ENCODE data around the gene PORCN.
A peak's percentile ranks its signal among the peaks of the same experiment; 100 is the strongest.

The PORCN gene

GRCh38 chrX:48530736-48531135 lies 21.9 kb downstream of the PORCN start:
- no peak overlapping the region for H3K27ac ChIP-seq
- no peak for TF ChIP-seq CTCF (conservative IDR thresholded peaks at IDR 0.05)

DNA sequence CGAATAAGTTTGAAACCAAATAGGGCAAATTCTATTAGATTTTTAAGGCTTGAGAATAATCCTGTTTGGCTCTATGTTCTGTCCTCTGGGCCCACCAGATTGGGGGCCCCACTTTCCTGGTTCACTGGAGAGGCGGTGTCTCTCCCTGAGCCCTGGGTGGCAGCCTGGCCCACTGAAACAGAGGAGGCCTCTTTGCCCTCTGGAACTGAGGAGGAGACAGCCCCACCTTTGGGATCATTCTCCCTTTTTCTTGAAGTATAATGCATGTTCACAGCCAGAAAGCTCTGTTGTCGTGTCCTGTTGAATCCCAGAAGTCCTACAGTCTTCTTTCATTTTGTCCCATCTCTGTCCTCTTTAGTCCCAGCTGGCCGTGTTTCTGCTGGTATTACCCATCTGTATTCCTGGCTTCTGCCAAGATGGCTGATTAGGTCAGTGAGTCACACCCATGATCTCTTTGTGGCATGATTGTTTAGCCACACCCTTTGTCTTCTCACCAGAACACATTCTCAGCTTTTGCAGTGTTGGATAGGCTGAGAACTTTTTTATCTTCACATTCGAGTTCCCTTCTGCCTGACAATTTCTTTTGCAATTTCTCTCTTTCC lies 22.7 kb downstream of the PORCN start:
- H3K27ac ChIP-seq = no peak overlapping the region
- no peak for TF ChIP-seq CTCF (conservative IDR thresholded peaks at IDR 0.05)

DNA sequence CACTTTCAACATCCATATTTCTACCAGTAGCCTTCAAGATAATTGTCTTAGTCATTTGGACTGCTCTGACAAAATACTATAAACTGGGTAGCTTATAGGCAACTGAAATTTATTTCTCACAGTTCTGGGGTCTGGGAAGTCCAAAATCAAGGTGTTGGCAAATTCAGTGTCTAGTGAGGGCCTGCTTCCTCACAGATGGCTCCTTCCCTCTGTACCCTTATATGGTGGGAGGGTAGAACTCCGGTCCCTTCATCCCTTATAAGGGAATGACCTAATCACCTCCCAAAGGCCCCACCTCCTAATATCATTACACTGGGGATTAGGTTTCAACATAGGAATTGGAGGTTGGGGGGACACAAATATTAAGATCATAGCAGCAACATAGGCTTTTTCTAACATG lies 23.4 kb downstream of the PORCN start:
- no peak for TF ChIP-seq CTCF (conservative IDR thresholded peaks at IDR 0.05)
- no peak overlapping the region for H3K27ac ChIP-seq

GRCh38 chrX:48533165-48533564 lies 24.4 kb downstream of the PORCN start:
- TF ChIP-seq CTCF (conservative IDR thresholded peaks at IDR 0.05) = no peak
- no peak overlapping the region for H3K27ac ChIP-seq

DNA sequence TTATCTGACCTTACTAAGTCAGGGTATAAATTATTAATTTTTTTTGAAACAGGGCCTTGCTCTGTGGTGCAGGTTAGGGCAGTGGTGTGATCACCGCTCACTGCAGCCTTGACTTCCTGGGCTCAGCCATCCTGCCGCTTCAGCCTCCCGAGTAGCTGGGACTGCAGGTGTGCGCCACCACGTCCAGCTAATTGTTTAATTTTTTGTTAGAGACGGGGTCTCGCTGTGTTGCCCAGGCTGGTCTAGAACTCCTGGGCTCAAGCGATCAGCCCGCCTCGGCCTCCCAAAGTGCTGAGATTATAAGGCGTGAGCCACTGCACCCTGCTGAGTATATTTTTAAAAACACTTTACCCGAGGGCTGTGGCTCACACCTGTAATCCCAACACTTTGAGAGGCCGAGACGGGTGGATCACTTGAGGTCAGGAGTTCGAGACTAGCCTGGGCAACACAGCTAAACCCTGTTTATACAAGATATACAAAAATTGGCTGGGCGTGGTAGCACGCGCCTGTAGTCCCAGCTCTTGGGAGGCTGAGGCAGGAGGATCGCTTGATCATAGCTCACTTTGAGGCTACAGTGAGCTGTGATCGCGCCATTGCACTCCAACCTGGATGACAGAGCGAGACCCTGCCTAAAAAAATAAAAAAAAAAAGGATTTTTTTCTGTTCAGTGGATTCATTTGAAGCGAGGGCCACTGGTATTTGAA lies 30.0 kb downstream of the PORCN start:
- H3K27ac ChIP-seq = no peak overlapping the region
- no peak for TF ChIP-seq CTCF (conservative IDR thresholded peaks at IDR 0.05)

DNA sequence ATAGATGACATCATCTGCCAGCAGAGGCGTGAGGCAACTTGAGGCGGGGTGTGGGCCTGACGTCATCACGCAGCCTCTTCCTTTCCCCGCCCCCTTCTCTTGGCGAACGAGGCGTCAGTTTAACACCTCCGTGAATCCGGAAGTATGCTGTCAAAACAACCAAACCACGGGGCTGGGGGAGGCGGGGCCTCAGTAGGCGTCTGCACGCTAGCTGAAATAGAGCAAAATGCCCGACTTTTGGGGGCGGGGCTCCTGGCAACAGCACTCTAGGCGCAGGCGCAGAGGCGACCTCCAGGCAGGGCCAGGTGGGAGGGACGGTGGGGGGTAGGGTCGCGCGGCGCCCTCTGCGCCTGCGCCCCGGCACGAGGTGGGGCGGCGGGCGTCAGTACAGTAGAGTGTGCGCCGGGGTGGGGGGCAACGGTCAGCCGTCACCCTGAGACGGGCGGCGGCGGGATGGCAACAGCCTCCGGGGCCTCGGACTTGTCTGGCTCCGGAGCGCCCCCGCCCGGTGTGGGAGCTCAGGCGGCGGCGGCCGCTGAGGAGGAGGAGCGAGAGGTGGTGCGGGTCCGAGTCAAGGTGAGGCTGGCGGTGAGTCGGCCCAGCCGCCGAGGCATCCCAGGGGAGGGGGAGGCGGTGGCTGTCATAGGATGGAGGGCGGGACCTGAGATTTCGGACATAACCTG lies 30.7 kb downstream of the PORCN start, which contains the start of gene TBC1D25:
Gene TBC1D25, plus strand, starts transcription at position 370 of the 683 bp plus-strand sequence. Its CDS starts 84 bp downstream, at position 454.
- peak; percentile 27 for TF ChIP-seq CTCF (conservative IDR thresholded peaks at IDR 0.05)
- H3K27ac ChIP-seq = peak within 1 kb of the TSS; percentile 42; the same call in 1 of the 2 replicates

- peak overlapping the region; percentile 42; the same call in 1 of the 2 replicates for H3K27ac ChIP-seq
- no peak for TF ChIP-seq CTCF (conservative IDR thresholded peaks at IDR 0.05)
Measured at GRCh38 chrX:48540028-48540375, 31.2 kb downstream of the PORCN start.

Measured in VCaP (cell line).